OCI-LY1 (cell line): ENCODE measurements around the gene TMEM212.

Experiments
- CTCF ChIP-seq: fragments of 200-600 bp; sonication (generic), shearing (Covaris generic); IDR thresholded peaks from 2 replicates; pipeline ENCODE4 v1.5.1; 2017; ENCODE audit warnings: mild to moderate bottlenecking, antibody characterized with exemption, low read length, moderate library complexity, mixed read lengths
- EZH2 ChIP-seq: fragments of 200-600 bp; sonication (generic), shearing (Covaris generic); IDR thresholded peaks from 2 replicates; pipeline ENCODE4 v1.8.0; 2017; ENCODE audit warnings: borderline replicate concordance, mixed run types, mild to moderate bottlenecking, antibody characterized with exemption, low read length, moderate library complexity, mixed read lengths

- TF ChIP-seq EZH2: no peak
- no peak for TF ChIP-seq CTCF
Observed at GRCh38 chr3:171822431-171823106, 20.6 kb upstream of the TMEM212 start.
